ENCODE results near the gene CAMK2N2. TPM values are rescaled to one million over a fixed set of nuclear protein-coding genes. Genes with fewer than 3 reads are reported as not detected.

CAMK2N2 gene

GRCh38 chr3:184211297-184211696 is 50.1 kb downstream of the CAMK2N2 start:
- peaks cover 7% of the 10 kb centered on the region for H3K27me3 ChIP-seq (ENCODE audit: insufficient read depth, poor library complexity, severe bottlenecking)
- TF ChIP-seq CTCF (IDR thresholded peaks at IDR 0.05; ENCODE audit: insufficient read depth, low read length) (no peak), SPI1 (IDR thresholded peaks at IDR 0.05; ENCODE audit: borderline replicate concordance, low read depth) (no peak), REST (IDR thresholded peaks at IDR 0.05; ENCODE audit: insufficient replicate concordance, low read depth) (no peak), GABPA (IDR thresholded peaks at IDR 0.05; ENCODE audit: low read depth) (no peak), POLR2AphosphoS5 (IDR thresholded peaks at IDR 0.05; ENCODE audit: low read depth) (no peak)
- H3K27ac ChIP-seq (replicated peaks): no peak overlapping the region
- no peak overlapping the region for H3K4me3 ChIP-seq (replicated peaks; ENCODE audit: insufficient read depth, low read length)
- no peak for DNase-seq (ENCODE audit: low read depth in 1 of 2, low spot score in 1 of 2)

Small RNA genes lying within 50 kb of the gene (microRNA-seq; reads per million reads assigned to microRNA genes)
- not detected for gene MIR1224

Measured in HL-60 (cell line).